HepG2 (cell line): ENCODE measurements around the gene KCTD19. TPM values are rescaled to one million over a fixed set of nuclear protein-coding genes. Genes with fewer than 3 reads are reported as not detected.
A peak's percentile ranks its signal among the peaks of the same experiment; 100 is the strongest.

Experiments
- BCL3 ChIP-seq: sonication (generic); formaldehyde crosslinking; IDR thresholded peaks from 2 replicates; pipeline ENCODE4 v1.5.1; 2020; ENCODE audit warnings: mild to moderate bottlenecking, missing genetic modification reagents, moderate library complexity
- DRAP1 ChIP-seq: IDR thresholded peaks from 2 replicates; pipeline ENCODE4 v1.6.1; 2016; ENCODE audit warnings: missing genetic modification reagents, missing compliant biosample characterization
- E2F1 ChIP-seq: sonication (generic); formaldehyde crosslinking; IDR thresholded peaks from 2 replicates; pipeline ENCODE4 v1.5.0; 2020; ENCODE audit warnings: missing genetic modification reagents
- E2F5 ChIP-seq: sonication (generic); formaldehyde crosslinking; conservative IDR thresholded peaks from 2 replicates; pipeline ENCODE4 v1.4.0; 2020; ENCODE audit warnings: missing genetic modification reagents
- FOXC1 ChIP-seq: sonication (generic); formaldehyde crosslinking; IDR thresholded peaks from 2 replicates; pipeline ENCODE4 v1.8.0; 2022; ENCODE audit warnings: mild to moderate bottlenecking, missing genetic modification reagents, borderline replicate concordance
- FOXP1 ChIP-seq, 2 experiments: fragments of 450-650 bp in 1 of 2; IDR thresholded peaks; 2 replicates each; pipeline ENCODE4 v1.6.1; 2017 to 2018; ENCODE audit warnings: antibody characterized with exemption in 1 of 2
- GZF1 ChIP-seq: sonication (generic); formaldehyde crosslinking; IDR thresholded peaks from 2 replicates; pipeline ENCODE4 v1.5.1; 2020; ENCODE audit warnings: mild to moderate bottlenecking, missing genetic modification reagents
- HOXA5 ChIP-seq: sonication (generic); formaldehyde crosslinking; IDR thresholded peaks from 2 replicates; pipeline ENCODE4 v1.4.0; 2020; ENCODE audit warnings: missing genetic modification reagents
- KDM4B ChIP-seq: sonication (generic); formaldehyde crosslinking; IDR thresholded peaks from 2 replicates; pipeline ENCODE4 v1.4.0; 2020; ENCODE audit warnings: missing genetic modification reagents
- NFIB ChIP-seq: sonication (generic); formaldehyde crosslinking; IDR thresholded peaks from 2 replicates; pipeline ENCODE4 v1.9.0; 2021; ENCODE audit warnings: missing genetic modification reagents, mild to moderate bottlenecking, borderline replicate concordance
- NFKBIZ ChIP-seq: IDR thresholded peaks from 2 replicates; pipeline ENCODE4 v1.6.1; 2018; ENCODE audit warnings: missing genetic modification reagents, missing compliant biosample characterization
- NFYB ChIP-seq: sonication (generic); formaldehyde crosslinking; IDR thresholded peaks from 2 replicates; pipeline ENCODE4 v1.4.0; 2020; ENCODE audit warnings: missing genetic modification reagents
- NKX3-1 ChIP-seq: sonication (generic); formaldehyde crosslinking; IDR thresholded peaks from 2 replicates; pipeline ENCODE4 v1.5.0; 2020; ENCODE audit warnings: missing genetic modification reagents
- PHF20 ChIP-seq: sonication (generic); formaldehyde crosslinking; IDR thresholded peaks from 2 replicates; pipeline ENCODE4 v1.5.0; 2020; ENCODE audit warnings: mild to moderate bottlenecking, missing genetic modification reagents
- TRIM24 ChIP-seq: sonication (generic); formaldehyde crosslinking; IDR thresholded peaks from 2 replicates; pipeline ENCODE4 v1.8.0; 2022; ENCODE audit warnings: mild to moderate bottlenecking, missing genetic modification reagents
- ZNF20 ChIP-seq: sonication (generic); formaldehyde crosslinking; IDR thresholded peaks from 2 replicates; pipeline ENCODE4 v1.4.0; 2020; ENCODE audit warnings: mild to moderate bottlenecking, moderate library complexity, missing genetic modification reagents
- ZNF34 ChIP-seq: sonication (generic); formaldehyde crosslinking; IDR thresholded peaks from 2 replicates; pipeline ENCODE4 v1.4.0; 2020; ENCODE audit warnings: mild to moderate bottlenecking, missing genetic modification reagents, borderline replicate concordance
- ZNF503 ChIP-seq: sonication (generic); formaldehyde crosslinking; IDR thresholded peaks from 2 replicates; pipeline ENCODE4 v1.4.0; 2020; ENCODE audit warnings: missing genetic modification reagents
- ZNF749 ChIP-seq: sonication (generic); formaldehyde crosslinking; IDR thresholded peaks from 2 replicates; pipeline ENCODE4 v1.8.0; 2022; ENCODE audit warnings: mild to moderate bottlenecking, missing genetic modification reagents, moderate library complexity, borderline replicate concordance
- ZNF781 ChIP-seq: sonication (generic); formaldehyde crosslinking; IDR thresholded peaks from 2 replicates; pipeline ENCODE4 v1.5.1; 2020; ENCODE audit warnings: borderline replicate concordance, mild to moderate bottlenecking, missing genetic modification reagents; ENCODE audit errors: not compliant biosample characterization
- polyA plus RNA-seq, 8 experiments: library from polyadenylated mRNA; depleted of rRNA in 3 of 8; stranded (reverse) in 7 of 8; unstranded in 1 of 8; fragments of >200 nt; fragmentation: Illumina TruSeq in 4 of 8; extraction: Trizol in 4 of 8; gene quantifications; 2 replicates each; pipeline versions ENCODE4 v1.2.1 to v1.2.3, GENCODE V29; 2011 to 2016; ENCODE audit warnings: low read depth in 4 of 8, missing spikeins in 1 of 8, mixed read lengths in 1 of 8; ENCODE audit not compliant: insufficient read depth in 1 of 8
- total RNA-seq, 5 experiments: library from RNA; depleted of rRNA; stranded (reverse); fragments of >200 nt; fragmentation: Illumina TruSeq; extraction: Trizol; gene quantifications; 2 replicates each; pipeline ENCODE4 v1.2.3, GENCODE V29; 2016; ENCODE audit warnings: low read depth in 1 of 5

KCTD19 gene
- total and polyA plus RNA-seq, 2 of the 13 experiments (the other 11 are each of a cell fraction or from before 2014, with no cell fraction given): not detected

GRCh38 chr16:67246081-67246755 is 80.3 kb downstream of the KCTD19 start (continued):
- TF ChIP-seq ZNF34 (CRISPR knock-in tag) (peak; percentile 44; the same call in 1 of the 2 replicates), NFIB (CRISPR knock-in tag) (no peak), E2F1 (peak; percentile 78; the same call in 1 of the 2 replicates), ZNF781 (CRISPR knock-in tag) (peak; percentile 97), ZNF503 (CRISPR knock-in tag) (peak; percentile 92), FOXP1 (IDR thresholded peaks at IDR 0.05) (no peak), FOXP1 (CRISPR knock-in tag; IDR thresholded peaks at IDR 0.05) (no peak), NFYB (CRISPR knock-in tag) (peak; percentile 77), TRIM24 (CRISPR knock-in tag) (peak; percentile 32; the same call in 1 of the 2 replicates), DRAP1 (CRISPR knock-in tag) (peak; percentile 56; the same call in 1 of the 2 replicates), NKX3-1 (CRISPR knock-in tag) (0 out of 2 replicates have a peak, but pooled peaks have one; percentile 63), FOXC1 (CRISPR knock-in tag) (peak; percentile 98), KDM4B (CRISPR knock-in tag) (peak; percentile 89; the same call in 1 of the 2 replicates), BCL3 (CRISPR knock-in tag) (peak; percentile 68; the same call in 1 of the 2 replicates), GZF1 (CRISPR knock-in tag) (peak; percentile 58; the same call in 1 of the 2 replicates), HOXA5 (no peak; the same call in 1 of the 2 replicates), NFKBIZ (CRISPR knock-in tag) (peak; percentile 86), ZNF749 (peak; percentile 82; the same call in 1 of the 2 replicates), E2F5 (CRISPR knock-in tag) (peak; percentile 83; the same call in 1 of the 2 replicates), ZNF20 (CRISPR knock-in tag) (no peak), PHF20 (CRISPR knock-in tag) (peak; percentile 81)
